Measurements from ENCODE around the gene PTCH1.

PTCH1 gene

GRCh38 chr9:95459851-95460517 lies 56.8 kb downstream of the PTCH1 start:
- no peak for DNase-seq (ENCODE audit: low read depth)
- no peak for TF ChIP-seq CTCF (IDR thresholded peaks at IDR 0.05; ENCODE audit: insufficient read depth, low read depth, low read length, missing control alignments)
- H3K4me3 ChIP-seq (ENCODE audit: low read length): no peak overlapping the region

- no peak overlapping the region for H3K4me3 ChIP-seq (ENCODE audit: low read length)
- no peak for DNase-seq (ENCODE audit: low read depth)
- TF ChIP-seq CTCF (IDR thresholded peaks at IDR 0.05; ENCODE audit: insufficient read depth, low read depth, low read length, missing control alignments): no peak
These were observed 57.6 kb downstream of the PTCH1 start for GRCh38 chr9:95459178-95459577.

GRCh38 chr9:95458666-95459065 lies 58.1 kb downstream of the PTCH1 start:
- H3K4me3 ChIP-seq (ENCODE audit: low read length): no peak overlapping the region
- no peak for DNase-seq (ENCODE audit: low read depth)
- TF ChIP-seq CTCF (IDR thresholded peaks at IDR 0.05; ENCODE audit: insufficient read depth, low read depth, low read length, missing control alignments): no peak

- TF ChIP-seq CTCF (IDR thresholded peaks at IDR 0.05; ENCODE audit: insufficient read depth, low read depth, low read length, missing control alignments): no peak
- no peak for DNase-seq (ENCODE audit: low read depth)
- H3K4me3 ChIP-seq (ENCODE audit: low read length): no peak overlapping the region
These were observed 59.0 kb downstream of the PTCH1 start for GRCh38 chr9:95457769-95458168.

GRCh38 chr9:95455714-95456113 lies 61.1 kb downstream of the PTCH1 start:
- no peak overlapping the region for H3K4me3 ChIP-seq (ENCODE audit: low read length)
- no peak for TF ChIP-seq CTCF (IDR thresholded peaks at IDR 0.05; ENCODE audit: insufficient read depth, low read depth, low read length, missing control alignments)
- no peak for DNase-seq (ENCODE audit: low read depth)

GRCh38 chr9:95452176-95452575 lies 64.6 kb downstream of the PTCH1 start:
- no peak for DNase-seq (ENCODE audit: low read depth)
- H3K4me3 ChIP-seq (ENCODE audit: low read length): no peak overlapping the region

More at GRCh38 chr9:95452176-95452575, 64.6 kb downstream of the PTCH1 start:
- TF ChIP-seq CTCF (IDR thresholded peaks at IDR 0.05; ENCODE audit: insufficient read depth, low read depth, low read length, missing control alignments): no peak

Data from epithelial cell of esophagus (primary cell).